Liver (tissue), 9 donors: ENCODE data around the gene TMEM259. TPM values are rescaled to one million over a fixed set of nuclear protein-coding genes. Genes with fewer than 3 reads are reported as not detected.
A peak's percentile ranks its signal among the peaks of the same experiment; 100 is the strongest.

Experiments used
- DNase-seq: peaks from one replicate; pipeline ENCODE4 v3.0.0-alpha.2; 2017; ENCODE audit warnings: low spot score
- H3K27ac ChIP-seq, 2 donors: one replicate each; pipeline ENCODE4 v1.7.0; 2013; ENCODE audit warnings: inconsistent platforms in 2 of 2, low read length in 2 of 2, control low read depth in 1 of 2, low read depth in 1 of 2, mild to moderate bottlenecking in 1 of 2
- H3K27me3 ChIP-seq, 4 donors: one replicate each; pipeline versions ENCODE4 v1.6.1 to v1.7.0; 2013; ENCODE audit warnings: low read length in 3 of 4, inconsistent platforms in 1 of 4, mild to moderate bottlenecking in 1 of 4, moderate library complexity in 1 of 4; ENCODE audit not compliant: control insufficient read depth in 4 of 4, insufficient read depth in 4 of 4
- H3K36me3 ChIP-seq, 4 donors: one replicate each; pipeline versions ENCODE4 v1.6.1 to v1.7.0; 2013; ENCODE audit warnings: low read length in 3 of 4, mild to moderate bottlenecking in 3 of 4, low read depth in 1 of 4, moderate library complexity in 1 of 4; ENCODE audit not compliant: control insufficient read depth in 4 of 4, insufficient read depth in 3 of 4
- H3K4me1 ChIP-seq, 4 donors: one replicate each; pipeline versions ENCODE4 v1.6.1 to v1.7.0; 2013; ENCODE audit warnings: low read length in 3 of 4, mild to moderate bottlenecking in 3 of 4, moderate library complexity in 1 of 4; ENCODE audit not compliant: control insufficient read depth in 4 of 4, insufficient read depth in 4 of 4
- H3K4me3 ChIP-seq, 3 donors: one replicate each; pipeline versions ENCODE4 v1.6.1 to v1.7.0; 2013; ENCODE audit warnings: low read length in 3 of 3, control low read depth in 1 of 3, low read depth in 1 of 3, mild to moderate bottlenecking in 1 of 3
- H3K9ac ChIP-seq, 2 donors: one replicate each; pipeline ENCODE4 v1.7.0; 2013; ENCODE audit warnings: low read length in 2 of 2, mild to moderate bottlenecking in 2 of 2, moderate library complexity in 2 of 2, control low read depth in 1 of 2, low read depth in 1 of 2
- H3K9me3 ChIP-seq, 4 donors: one replicate each; pipeline versions ENCODE4 v1.6.1 to v1.7.0; 2013; ENCODE audit warnings: low read length in 3 of 4; ENCODE audit not compliant: control insufficient read depth in 4 of 4
- ATF3 ChIP-seq: IDR thresholded peaks from 2 replicates; pipeline ENCODE4 v1.6.1; 2016; ENCODE audit warnings: antibody characterized with exemption
- EGR1 ChIP-seq, 2 donors: IDR thresholded peaks; 2 replicates each; pipeline ENCODE4 v1.6.1; 2016 to 2018; ENCODE audit warnings: antibody characterized with exemption in 2 of 2, low read depth in 2 of 2
- FOXA2 ChIP-seq: IDR thresholded peaks from 2 replicates; pipeline ENCODE4 v1.6.1; 2016; ENCODE audit warnings: antibody characterized with exemption
- GABPA ChIP-seq, 2 donors: IDR thresholded peaks in 1 of 2; conservative IDR thresholded peaks in 1 of 2; 2 replicates each; pipeline ENCODE4 v1.6.1; 2016; ENCODE audit warnings: antibody characterized with exemption in 2 of 2, mild to moderate bottlenecking in 1 of 2, moderate library complexity in 1 of 2
- HNF4G ChIP-seq: IDR thresholded peaks from 2 replicates; pipeline ENCODE4 v1.6.1; 2016; ENCODE audit warnings: antibody characterized with exemption
- MAX ChIP-seq: IDR thresholded peaks from 2 replicates; pipeline ENCODE4 v1.6.1; 2016; ENCODE audit warnings: antibody characterized with exemption
- NR2F2 ChIP-seq: IDR thresholded peaks from 2 replicates; pipeline ENCODE4 v1.6.1; 2016; ENCODE audit warnings: antibody characterized with exemption
- RAD21 ChIP-seq, 2 donors: IDR thresholded peaks; 2 replicates each; pipeline ENCODE4 v1.6.1; 2016; ENCODE audit warnings: antibody characterized with exemption in 2 of 2, mild to moderate bottlenecking in 2 of 2
- RXRA ChIP-seq, 2 donors: IDR thresholded peaks; 2 replicates each; pipeline ENCODE4 v1.6.1; 2017 to 2018; ENCODE audit warnings: antibody characterized with exemption in 2 of 2, mild to moderate bottlenecking in 1 of 2
- SP1 ChIP-seq: IDR thresholded peaks from 2 replicates; pipeline ENCODE4 v1.6.1; 2018; ENCODE audit warnings: antibody characterized with exemption, mild to moderate bottlenecking
- TAF1 ChIP-seq: conservative IDR thresholded peaks from 2 replicates; pipeline ENCODE4 v1.6.1; 2016; ENCODE audit warnings: antibody characterized with exemption, mild to moderate bottlenecking
- YY1 ChIP-seq: IDR thresholded peaks from 2 replicates; pipeline ENCODE4 v1.6.1; 2016; ENCODE audit warnings: antibody characterized with exemption, mild to moderate bottlenecking
- WGBS: extraction: QIAGEN DNeasy Blood & Tissue Kit; methylation state at CpG from one replicate; pipeline ENCODE4 v1.1.7; 2013; 5-methylcytosine and 5-hydroxymethylcytosine counted together
- polyA plus RNA-seq, 2 donors: library from polyadenylated mRNA; stranded (reverse) in 1 of 2; unstranded in 1 of 2; fragments of 200-250 nt in 1 of 2; fragments of >200 nt in 1 of 2; fragmentation: Nextera tagmentation in 1 of 2; extraction: Ambion mirVana in 1 of 2; gene quantifications; one replicate each; pipeline versions ENCODE4 v1.2.1 to v1.2.3, GENCODE V29; 2013 to 2015
- total RNA-seq, 2 donors: library from RNA; depleted of rRNA; stranded (reverse); fragments of >200 nt; gene quantifications; one replicate each; pipeline ENCODE4 v1.2.3, GENCODE V29; 2014
- donor health status: healthy.
- donor health status: healthy.
- donor health status: healthy.
- donor health status: healthy.
- donor health status: healthy.

Gene TMEM259
- total and polyA plus RNA-seq, 4 donors: 29.7 to 99.3 (median 57.3) TPM

GRCh38 chr19:1069009-1069779, 48.3 kb upstream of the TMEM259 start:
- WGBS: 50% methylated on average over 25 of the region's 25 CpGs
- TF ChIP-seq RXRA (IDR thresholded peaks at IDR 0.05): peak in 1 of 2 donors; percentile 27
- peak; percentile 24 for TF ChIP-seq SP1
- no peak for TF ChIP-seq HNF4G
- peak in 1 of 2 donors; percentile 13 for TF ChIP-seq EGR1 (IDR thresholded peaks at IDR 0.05; ENCODE audit: low read depth in 2 of 2)
- peak; percentile 88 for TF ChIP-seq NR2F2
- TF ChIP-seq ATF3: no peak
- H3K9me3 ChIP-seq: no peaks in the 10 kb centered on the region
- peaks cover 2 to 38% (median 14%) of the 10 kb centered on the region in 4 donors for H3K4me1 ChIP-seq
- H3K36me3 ChIP-seq: peaks cover 0 to 1% (median 0%) of the 10 kb centered on the region in 4 donors
- no peak for DNase-seq
- no peak overlapping the region for H3K9ac ChIP-seq
- peak overlapping the region in 2 of 3 donors; percentile 8 to 19 for H3K4me3 ChIP-seq
- H3K27ac ChIP-seq: peak overlapping the region; percentile 76 to 79
- peaks cover 0 to 7% (median 2%) of the 10 kb centered on the region in 4 donors for H3K27me3 ChIP-seq

- TF ChIP-seq YY1 (no peak), NR2F2 (peak; percentile 73)
- Histone ChIP-seq H3K27ac (peak overlapping the region; percentile 76 to 79), H3K27me3 (peaks cover 0 to 7% (median 2%) of the 10 kb centered on the region in 4 donors), H3K36me3 (peaks cover 0 to 1% (median 0%) of the 10 kb centered on the region in 4 donors), H3K4me3 (peak overlapping the region in 2 of 3 donors; percentile 19 to 56), H3K4me1 (peaks cover 2 to 32% (median 14%) of the 10 kb centered on the region in 4 donors), H3K9me3 (no peaks in the 10 kb centered on the region), H3K9ac (no peak overlapping the region)
- 60% methylated on average over 45 of the region's 45 CpGs for WGBS
- no peak for DNase-seq
Measured at GRCh38 chr19:1068009-1069001, 47.4 kb upstream of the TMEM259 start.

- no peak for DNase-seq
- peak overlapping the region in 1 of 2 donors; percentile 14 for H3K9ac ChIP-seq
- H3K4me3 ChIP-seq: peak overlapping the region; percentile 2 to 56 (median 54)
- H3K4me1 ChIP-seq: peaks cover 2 to 32% (median 14%) of the 10 kb centered on the region in 4 donors
- no peak for TF ChIP-seq RAD21 (IDR thresholded peaks at IDR 0.05)
- TF ChIP-seq GABPA (IDR thresholded peaks at IDR 0.05 in 1 of 2, conservative IDR thresholded peaks at IDR 0.05 in 1 of 2): no peak
- TF ChIP-seq TAF1: no peak
- no peak for TF ChIP-seq HNF4G
- TF ChIP-seq EGR1 (IDR thresholded peaks at IDR 0.05; ENCODE audit: low read depth in 2 of 2): no peak
- no peak for TF ChIP-seq MAX
- TF ChIP-seq FOXA2: no peak
- no peak for TF ChIP-seq YY1
- peaks cover 0 to 1% (median 0%) of the 10 kb centered on the region in 4 donors for H3K36me3 ChIP-seq
- peak overlapping the region; percentile 76 to 79 for H3K27ac ChIP-seq
- WGBS: 6% methylated on average over 38 of the region's 38 CpGs
- peaks cover 0 to 7% (median 2%) of the 10 kb centered on the region in 4 donors for H3K27me3 ChIP-seq
- H3K9me3 ChIP-seq: no peaks in the 10 kb centered on the region
Measured at GRCh38 chr19:1067341-1067957, 46.5 kb upstream of the TMEM259 start.
